GM23248 (cell line): ENCODE measurements around the gene HMOX1. TPM values are rescaled to one million over a fixed set of nuclear protein-coding genes. Genes with fewer than 3 reads are reported as not detected.

Source experiments
- DNase-seq: peaks from one replicate; pipeline ENCODE4 v3.0.0-alpha.2; 2015
- H2AFZ ChIP-seq: fragments of 200-600 bp; sonication (generic); 2 replicates; pipeline ENCODE4 v1.6.1; 2016; ENCODE audit warnings: antibody characterized with exemption
- H3F3A ChIP-seq: fragments of 200-600 bp; sonication (generic); 2 replicates; pipeline ENCODE4 v1.6.1; 2016; ENCODE audit warnings: mild to moderate bottlenecking, antibody characterized with exemption, mixed run types; ENCODE audit not compliant: insufficient read depth
- H3K27ac ChIP-seq: fragments of 200-600 bp; sonication (generic); 2 replicates; pipeline ENCODE4 v1.5.1; 2016; ENCODE audit warnings: mild to moderate bottlenecking
- H3K27me3 ChIP-seq: fragments of 200-600 bp; sonication (generic); replicated peaks from 2 replicates; pipeline ENCODE4 v1.6.1; 2016; ENCODE audit warnings: mild to moderate bottlenecking; ENCODE audit not compliant: insufficient read depth
- H3K36me3 ChIP-seq: fragments of 200-600 bp; sonication (generic); 2 replicates; pipeline ENCODE4 v1.6.1; 2016; ENCODE audit warnings: low read depth, mild to moderate bottlenecking
- H3K4me1 ChIP-seq: fragments of 200-600 bp; sonication (generic); 2 replicates; pipeline ENCODE4 v1.6.1; 2016; ENCODE audit warnings: mild to moderate bottlenecking; ENCODE audit not compliant: insufficient read depth
- H3K4me2 ChIP-seq: fragments of 200-600 bp; sonication (generic); one replicate; pipeline ENCODE4 v1.6.1; 2016; ENCODE audit warnings: mild to moderate bottlenecking; ENCODE audit not compliant: unreplicated experiment
- H3K4me3 ChIP-seq: fragments of 200-600 bp; sonication (generic); 2 replicates; pipeline ENCODE4 v1.5.1; 2016; ENCODE audit warnings: mild to moderate bottlenecking
- H3K79me2 ChIP-seq: fragments of 200-600 bp; sonication (generic); 2 replicates; pipeline ENCODE4 v1.6.1; 2016; ENCODE audit warnings: mild to moderate bottlenecking; ENCODE audit not compliant: insufficient read depth
- H3K9ac ChIP-seq: fragments of 200-600 bp; sonication (generic); 2 replicates; pipeline ENCODE4 v1.6.1; 2016; ENCODE audit warnings: mild to moderate bottlenecking
- H3K9me2 ChIP-seq: fragments of 200-600 bp; sonication (generic); 2 replicates; pipeline ENCODE4 v1.6.1; 2016; ENCODE audit warnings: mixed run types, mild to moderate bottlenecking, moderate library complexity; ENCODE audit not compliant: insufficient read depth
- H3K9me3 ChIP-seq: fragments of 200-600 bp; sonication (generic); one replicate; pipeline ENCODE4 v1.6.1; 2017; ENCODE audit warnings: low read depth
- H4K20me1 ChIP-seq: fragments of 200-600 bp; sonication (generic); 2 replicates; pipeline ENCODE4 v1.6.0; 2016; ENCODE audit not compliant: insufficient read depth
- EZH2 ChIP-seq: fragments of 200-600 bp; sonication (generic); IDR thresholded peaks from 2 replicates; pipeline ENCODE4 v1.6.1; 2018; ENCODE audit warnings: antibody characterized with exemption, mild to moderate bottlenecking; ENCODE audit not compliant: insufficient read depth, poor library complexity, severe bottlenecking
- EZH2phosphoT487 ChIP-seq: fragments of 200-600 bp; sonication (generic); IDR thresholded peaks from 2 replicates; pipeline ENCODE4 v1.6.1; 2018; ENCODE audit warnings: antibody characterized with exemption, moderate library complexity, mild to moderate bottlenecking, low read depth; ENCODE audit not compliant: insufficient read depth
- WGBS, 2 experiments: methylation state at CpG; one replicate each; pipeline ENCODE4 v1.1.6; 2015 to 2017; ENCODE audit warnings: low lambda C conversion rate in 2 of 2, low coverage in 1 of 2; ENCODE audit errors: missing lambda C conversion rate in 2 of 2; 5-methylcytosine and 5-hydroxymethylcytosine counted together
- in situ Hi-C: fragments of 300-500 bp; cut with MboI; formaldehyde crosslinking; loops from 2 replicates; pipeline ENCODE4 v1.15.0; 2020
- polyA plus RNA-seq: library from polyadenylated mRNA; unstranded; fragments of >200 nt; fragmentation: Nextera tagmentation; extraction: Ambion mirVana; gene quantifications from 2 replicates; pipeline ENCODE4 v1.2.1, GENCODE V29; 2016
- total RNA-seq: library from RNA; depleted of rRNA; stranded (reverse); fragments of >200 nt; shearing (Covaris generic); gene quantifications from 2 replicates; pipeline ENCODE4 v1.2.3, GENCODE V29; 2014

Gene HMOX1
- total and polyA plus RNA-seq, 2 experiments from 2014 or later = 44.3 to 82.9 TPM

GRCh38 chr22:35368386-35368785, 12.5 kb upstream of the HMOX1 start:
- Histone ChIP-seq H3K79me2 (no peaks in the 10 kb centered on the region), H3K36me3 (no peaks in the 10 kb centered on the region), H3K4me2 (no peak overlapping the region), H4K20me1 (no peaks in the 10 kb centered on the region), H3K4me1 (peaks cover 8% of the 10 kb centered on the region), H3K4me3 (no peak overlapping the region), H3K27me3 (no peaks in the 10 kb centered on the region), H2AFZ (no peak overlapping the region), H3K9me2 (no peaks in the 10 kb centered on the region), H3K9me3 (no peaks in the 10 kb centered on the region), H3K27ac (no peak overlapping the region), H3F3A (0 out of 2 replicates have a peak, but pooled peaks cover 7% of the 10 kb centered on the region), H3K9ac (no peak overlapping the region)
- in situ Hi-C loops = no loop called here
- TF ChIP-seq EZH2 = no peak
- no peak for TF ChIP-seq EZH2phosphoT487
- WGBS, 2 experiments = 95 to 97% methylated on average over 6 of the region's 6 CpGs
- DNase-seq = no peak

GRCh38 chr22:35369996-35370395, 10.9 kb upstream of the HMOX1 start:
- H3K36me3 ChIP-seq = no peaks in the 10 kb centered on the region
- peaks cover 14% of the 10 kb centered on the region; the same call in 1 of the 2 replicates for H3F3A ChIP-seq
- no peaks in the 10 kb centered on the region for H3K9me3 ChIP-seq
- H3K27ac ChIP-seq = no peak overlapping the region
- no peaks in the 10 kb centered on the region for H4K20me1 ChIP-seq
- H3K9ac ChIP-seq = no peak overlapping the region
- H3K4me3 ChIP-seq = no peak overlapping the region
- in situ Hi-C loops = no loop called here
- DNase-seq = no peak
- H3K4me1 ChIP-seq = peaks cover 13% of the 10 kb centered on the region
- no peaks in the 10 kb centered on the region for H3K9me2 ChIP-seq
- H3K79me2 ChIP-seq = no peaks in the 10 kb centered on the region
- no peaks in the 10 kb centered on the region for H3K27me3 ChIP-seq
- WGBS, 2 experiments = 94 to 96% methylated on average over 2 of the region's 2 CpGs
- H3K4me2 ChIP-seq = no peak overlapping the region
- TF ChIP-seq EZH2 (no peak), EZH2phosphoT487 (no peak)
- H2AFZ ChIP-seq = peak overlapping the region; percentile 36; the same call in 1 of the 2 replicates

GRCh38 chr22:35373781-35374180, 7.1 kb upstream of the HMOX1 start:
- H3F3A ChIP-seq = peaks cover 43% of the 10 kb centered on the region
- TF ChIP-seq EZH2 (no peak), EZH2phosphoT487 (no peak)
- H3K9me3 ChIP-seq = no peaks in the 10 kb centered on the region
- H2AFZ ChIP-seq = no peak overlapping the region
- 78 to 80% methylated on average over 6 of the region's 6 CpGs for WGBS, 2 experiments
- no peak overlapping the region for H3K9ac ChIP-seq
- no peak overlapping the region for H3K4me2 ChIP-seq
- DNase-seq = no peak
- no peaks in the 10 kb centered on the region for H3K36me3 ChIP-seq
- no peaks in the 10 kb centered on the region for H3K79me2 ChIP-seq
- H3K27me3 ChIP-seq = no peaks in the 10 kb centered on the region
- H4K20me1 ChIP-seq = no peaks in the 10 kb centered on the region
- H3K27ac ChIP-seq = no peak overlapping the region
- in situ Hi-C loops = no loop called here
- no peak overlapping the region for H3K4me3 ChIP-seq
- H3K9me2 ChIP-seq = no peaks in the 10 kb centered on the region
- H3K4me1 ChIP-seq = peaks cover 37% of the 10 kb centered on the region

GRCh38 chr22:35375031-35375430, 5.9 kb upstream of the HMOX1 start:
- Histone ChIP-seq H4K20me1 (no peaks in the 10 kb centered on the region), H3K9me3 (no peaks in the 10 kb centered on the region), H3K36me3 (no peaks in the 10 kb centered on the region), H3K4me3 (no peak overlapping the region), H3K4me1 (peaks cover 41% of the 10 kb centered on the region), H3K79me2 (peaks cover under 1% of the 10 kb centered on the region; the same call in 1 of the 2 replicates), H3K27ac (peak overlapping the region; percentile 90), H2AFZ (peak overlapping the region; percentile 57), H3K9me2 (no peaks in the 10 kb centered on the region), H3K9ac (peak overlapping the region; percentile 54), H3K27me3 (no peaks in the 10 kb centered on the region), H3K4me2 (peak overlapping the region; percentile 21), H3F3A (peaks cover 43% of the 10 kb centered on the region)
- no peak for TF ChIP-seq EZH2
- no peak for TF ChIP-seq EZH2phosphoT487
- DNase-seq = peak; percentile 77
- 42 to 45% methylated on average over 3 of the region's 3 CpGs for WGBS, 2 experiments
- in situ Hi-C loops = no loop called here

- peak overlapping the region; percentile 90 for H3K27ac ChIP-seq
- H3K36me3 ChIP-seq = no peaks in the 10 kb centered on the region
- no peaks in the 10 kb centered on the region for H4K20me1 ChIP-seq
- no peak overlapping the region for H3K4me3 ChIP-seq
- DNase-seq = peak; percentile 34
- in situ Hi-C loops = no loop called here
- H2AFZ ChIP-seq = peak overlapping the region; percentile 57
- peak overlapping the region; percentile 54 for H3K9ac ChIP-seq
- H3K9me2 ChIP-seq = no peaks in the 10 kb centered on the region
- no peak for TF ChIP-seq EZH2
- no peak for TF ChIP-seq EZH2phosphoT487
- H3K27me3 ChIP-seq = no peaks in the 10 kb centered on the region
- H3K9me3 ChIP-seq = no peaks in the 10 kb centered on the region
- peaks cover 46% of the 10 kb centered on the region for H3K4me1 ChIP-seq
- peaks cover 6% of the 10 kb centered on the region; the same call in 1 of the 2 replicates for H3K79me2 ChIP-seq
- WGBS, 2 experiments = 67 to 73% methylated on average over 8 of the region's 8 CpGs
- peak overlapping the region; percentile 21 for H3K4me2 ChIP-seq
- peaks cover 48% of the 10 kb centered on the region for H3F3A ChIP-seq
These were observed 5.4 kb upstream of the HMOX1 start for GRCh38 chr22:35375526-35375925.
